Loucy (cell line): Measurements from ENCODE around the gene TNFRSF13B.

Source experiments
- CTCF ChIP-seq: fragments of 200-600 bp; sonication (generic); conservative IDR thresholded peaks from 2 replicates; pipeline ENCODE4 v1.5.1; 2014; ENCODE audit warnings: mild to moderate bottlenecking, antibody characterized with exemption, low read length
- EZH2phosphoT487 ChIP-seq: fragments of 200-600 bp; IDR thresholded peaks from 2 replicates; pipeline ENCODE4 v1.6.1; 2018; ENCODE audit warnings: antibody characterized with exemption, mild to moderate bottlenecking, moderate library complexity, borderline replicate concordance

- TF ChIP-seq CTCF (no peak), EZH2phosphoT487 (no peak)
Measured at GRCh38 chr17:16928406-16929034, 43.4 kb downstream of the TNFRSF13B start.
